Measurements from ENCODE around the gene TSEN2.

GRCh38 chr3:12495749-12496452 lies 11.6 kb downstream of the TSEN2 start:
- no peak for TF ChIP-seq EZH2phosphoT487 (IDR thresholded peaks at IDR 0.05; ENCODE audit: borderline replicate concordance, low read depth, low read length)
- peak; percentile 65 for TF ChIP-seq CTCF (conservative IDR thresholded peaks at IDR 0.05; ENCODE audit: low read length)
